HG02610 (cell line): Measurements from ENCODE around the gene MYO1B.

Source experiments
- ATAC-seq: cut with Tn5 transposase; IDR thresholded peaks from one replicate; pipeline ENCODE4 v1.9.1; 2021; ENCODE audit warnings: mild to moderate bottlenecking, moderate library complexity; ENCODE audit not compliant: unreplicated experiment

MYO1B gene

DNA sequence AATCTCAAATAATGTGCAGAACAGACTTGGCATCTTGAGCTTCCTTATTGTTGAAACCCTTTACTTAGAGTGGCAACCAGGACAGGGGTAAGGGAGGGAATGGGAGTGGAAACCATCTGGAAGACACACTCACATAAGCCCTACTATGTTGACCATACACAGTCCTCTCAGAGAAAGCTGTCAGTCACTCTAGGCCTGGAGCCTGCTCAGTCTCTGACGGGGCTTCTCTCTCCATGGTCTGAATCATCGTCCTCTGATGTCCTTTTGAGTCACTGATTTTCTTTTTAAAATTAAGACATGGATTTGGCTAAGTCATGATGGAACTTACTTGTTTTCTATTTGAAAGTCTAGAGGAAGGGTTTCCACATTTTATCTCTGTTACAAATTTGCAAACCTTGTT is 74.0 kb downstream of the MYO1B start:
- ATAC-seq: no peak

DNA sequence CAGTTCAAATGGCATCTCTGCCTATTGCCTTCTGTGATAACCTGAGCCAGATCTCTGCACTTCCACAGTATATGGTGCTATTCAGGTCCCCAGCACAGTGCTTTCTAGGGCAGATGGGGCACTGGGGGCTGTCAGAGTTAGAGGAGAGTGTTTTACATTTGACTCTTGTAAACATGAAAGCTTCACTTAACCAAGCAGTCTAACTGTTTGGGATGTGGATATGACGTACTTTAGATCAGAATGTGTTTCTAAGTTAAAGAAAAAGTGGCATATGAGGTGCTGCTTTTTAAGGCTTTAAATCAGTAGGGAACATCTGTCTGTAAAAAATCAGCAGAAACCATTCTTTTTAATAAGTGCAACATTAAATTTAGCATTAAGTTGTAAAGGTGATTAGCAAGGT is 75.7 kb downstream of the MYO1B start:
- no peak for ATAC-seq

DNA sequence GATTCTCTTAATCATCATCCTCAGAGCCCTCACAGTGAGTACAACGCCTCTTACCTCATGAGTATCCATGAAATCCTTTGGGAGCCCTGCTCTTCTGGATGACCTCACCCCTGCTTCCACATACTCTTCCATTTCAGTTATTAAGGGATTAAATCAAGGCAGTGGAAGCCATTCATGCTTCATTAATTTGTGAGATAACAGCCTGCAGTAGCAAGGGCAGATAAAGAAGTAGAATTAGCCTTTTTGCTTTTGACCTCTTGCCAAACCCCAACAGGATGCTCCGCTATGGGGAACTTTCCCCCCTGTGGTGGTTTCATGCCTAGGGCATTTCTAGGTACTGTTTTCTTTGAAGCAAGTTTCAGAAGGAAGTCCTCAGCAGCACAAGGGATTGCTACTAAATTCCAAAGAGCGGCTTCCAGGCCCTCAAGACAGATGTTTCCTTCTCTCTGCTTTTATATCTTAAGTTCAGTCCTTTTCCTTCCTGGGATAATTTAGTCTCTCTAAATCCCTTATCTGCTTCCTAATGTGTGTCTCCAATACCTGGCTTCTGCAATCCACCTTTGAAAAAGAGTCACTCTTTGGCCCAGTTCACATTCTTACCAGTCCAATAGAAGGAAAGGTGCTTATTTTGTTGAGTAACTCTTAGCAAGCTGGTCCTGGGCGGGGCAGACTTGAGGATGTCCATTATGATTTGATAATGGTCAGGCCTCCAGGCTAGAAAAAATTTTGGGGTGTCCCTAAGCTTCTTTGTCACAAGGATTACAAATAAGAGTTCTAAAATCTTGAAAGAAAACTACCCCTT is 76.9 kb downstream of the MYO1B start:
- ATAC-seq: peak; percentile 88

DNA sequence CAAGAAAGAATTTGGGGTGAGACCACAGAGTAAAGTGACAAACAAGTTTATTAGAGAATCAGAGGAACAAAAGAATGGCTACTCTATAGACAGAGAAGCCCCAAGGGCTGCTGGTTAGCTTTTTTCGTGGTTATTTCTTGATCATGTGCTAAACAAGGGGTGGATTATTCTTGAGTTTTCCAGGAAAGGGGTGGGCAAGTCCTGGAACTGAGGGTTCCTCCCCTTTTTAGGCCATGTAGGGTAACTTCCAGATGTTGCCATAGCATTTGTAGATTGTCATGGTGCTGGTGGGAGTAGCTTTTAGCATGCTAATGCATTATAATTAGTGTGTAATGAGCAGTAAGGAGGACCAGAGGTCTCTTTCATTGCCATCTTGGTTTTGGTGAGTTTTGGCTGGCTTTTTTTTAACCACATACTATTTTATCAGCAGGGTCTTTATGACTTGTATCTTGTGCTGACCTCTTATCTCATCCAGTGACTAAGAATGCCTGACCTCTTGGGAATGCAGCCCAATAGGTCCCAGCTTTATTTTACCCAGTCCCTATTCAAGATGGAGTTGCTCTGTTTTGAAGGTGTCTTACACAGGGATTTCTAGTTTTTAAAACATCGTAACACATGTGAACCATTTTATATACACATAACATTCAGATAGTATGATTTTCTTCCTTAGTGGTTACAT is 77.8 kb downstream of the MYO1B start:
- ATAC-seq: no peak

DNA sequence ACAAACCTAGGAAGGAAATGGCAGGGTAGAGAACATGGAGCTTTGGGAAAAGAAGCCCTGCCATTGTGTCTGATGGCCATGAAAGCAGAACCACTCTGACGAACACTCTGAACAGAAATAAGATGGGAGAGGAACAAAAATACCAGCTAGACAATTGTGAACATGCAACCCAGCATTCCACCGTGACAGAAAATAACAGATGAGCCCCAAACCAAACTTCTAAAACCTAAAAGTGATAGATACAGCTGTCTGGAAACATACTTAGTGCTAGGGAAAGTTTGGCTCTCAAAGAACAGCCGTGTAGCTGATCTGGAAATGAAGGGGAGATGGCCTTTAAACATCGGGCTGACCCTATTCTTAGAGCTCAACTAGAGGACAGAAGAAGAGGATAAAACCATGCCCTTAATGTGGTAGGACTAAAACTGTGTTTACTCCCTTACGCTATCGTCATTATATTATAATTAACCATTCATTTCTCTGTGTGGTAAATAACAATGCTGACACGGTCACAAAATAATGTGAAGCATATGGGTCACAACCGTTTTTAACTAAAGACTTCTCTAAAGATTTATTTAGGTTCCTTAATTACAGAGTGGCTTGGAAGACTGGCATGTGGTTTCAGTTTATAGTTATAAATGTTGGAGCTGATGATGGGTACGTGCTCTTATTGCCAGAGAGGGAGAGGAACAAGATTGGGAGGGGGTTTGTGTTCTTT is 80.6 kb downstream of the MYO1B start:
- ATAC-seq: no peak

DNA sequence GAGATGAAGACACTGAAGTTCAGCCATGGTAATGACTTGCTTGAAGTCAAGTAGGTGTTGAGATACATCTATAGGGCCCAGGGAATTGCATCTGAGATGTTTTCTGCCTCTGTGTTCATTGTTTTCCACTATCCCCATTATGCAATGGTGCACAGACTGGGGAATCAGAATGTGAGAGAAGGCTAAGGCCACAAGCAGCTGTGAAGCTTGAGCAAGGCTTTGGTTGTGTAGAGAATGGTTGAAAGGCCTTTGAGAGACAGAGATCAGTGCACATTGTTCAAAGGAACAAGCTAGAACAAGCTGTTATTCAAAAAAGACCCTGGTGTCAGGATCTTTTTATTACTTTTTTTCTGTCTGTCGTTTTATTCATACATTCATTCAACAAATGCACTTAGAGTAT is 82.3 kb downstream of the MYO1B start:
- ATAC-seq: no peak

DNA sequence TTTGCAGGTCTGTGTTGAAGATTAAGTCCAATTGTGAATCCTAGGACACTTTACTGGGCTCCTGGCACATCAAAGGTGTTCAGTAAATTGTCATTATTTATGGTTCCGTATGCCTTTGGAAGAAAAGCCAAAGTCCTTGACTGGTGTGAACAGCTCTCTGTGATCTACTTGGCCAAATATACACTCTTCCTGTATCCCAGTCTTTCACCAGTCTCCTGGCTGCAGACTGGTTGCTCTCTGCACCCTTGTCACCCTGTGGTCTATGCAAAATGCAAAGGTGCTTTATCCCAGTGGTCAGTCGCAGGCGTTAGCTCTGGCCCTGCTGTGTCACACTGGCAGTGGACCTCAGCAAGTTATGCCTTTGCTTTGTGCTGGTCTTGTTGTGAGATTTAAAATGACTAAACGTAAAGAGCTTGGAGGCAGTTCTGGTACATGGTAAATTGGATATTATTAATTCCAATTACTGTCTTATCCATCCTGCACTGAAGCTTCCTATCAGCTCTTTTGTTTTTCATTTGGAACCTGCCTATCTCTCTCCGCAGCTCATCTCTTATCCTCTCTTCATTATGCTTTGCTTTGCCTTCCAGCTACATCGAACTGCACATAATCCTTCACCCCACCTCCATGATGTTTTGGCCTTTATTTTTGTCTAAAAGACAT is 83.1 kb downstream of the MYO1B start:
- no peak for ATAC-seq

DNA sequence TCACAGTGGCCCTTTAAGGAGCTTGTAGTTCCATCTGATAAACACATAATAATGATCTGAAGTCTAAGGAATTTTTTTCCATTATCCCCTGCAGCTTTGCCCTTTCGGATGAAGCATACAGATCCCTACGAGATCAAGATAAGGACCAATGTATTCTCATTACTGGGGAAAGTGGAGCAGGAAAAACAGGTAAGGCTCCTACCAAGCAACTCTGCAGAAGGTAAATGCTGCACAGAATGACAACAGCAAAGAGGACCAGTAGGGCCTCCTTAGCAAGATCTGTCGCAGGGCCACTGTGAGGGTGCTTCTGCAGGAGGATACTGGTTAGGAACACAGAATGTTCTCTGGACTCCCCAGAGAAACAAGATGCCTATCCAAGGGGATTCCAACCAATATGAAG is 84.6 kb downstream of the MYO1B start:
- ATAC-seq: no peak

DNA sequence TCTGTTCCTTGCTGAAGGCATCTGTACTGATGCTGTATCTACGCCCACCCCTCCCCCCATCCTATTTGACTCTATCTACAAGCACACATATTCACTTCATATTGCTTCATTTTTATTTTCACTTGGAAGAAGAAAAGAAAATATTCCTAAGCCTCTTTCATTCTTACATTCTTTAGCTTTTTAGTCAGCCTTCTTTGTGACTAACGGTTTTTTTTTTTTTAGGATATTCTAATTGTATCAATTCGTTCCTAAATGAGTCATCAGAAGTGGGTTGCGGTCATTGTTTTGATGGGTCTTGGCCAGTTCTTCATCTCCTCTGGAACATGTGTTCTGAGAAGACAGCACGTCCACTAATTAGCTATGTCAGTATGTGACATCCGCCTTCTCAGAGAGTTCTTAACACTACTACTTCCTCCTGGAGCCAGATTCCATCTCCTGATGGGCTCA is 88.7 kb downstream of the MYO1B start:
- no peak for ATAC-seq

DNA sequence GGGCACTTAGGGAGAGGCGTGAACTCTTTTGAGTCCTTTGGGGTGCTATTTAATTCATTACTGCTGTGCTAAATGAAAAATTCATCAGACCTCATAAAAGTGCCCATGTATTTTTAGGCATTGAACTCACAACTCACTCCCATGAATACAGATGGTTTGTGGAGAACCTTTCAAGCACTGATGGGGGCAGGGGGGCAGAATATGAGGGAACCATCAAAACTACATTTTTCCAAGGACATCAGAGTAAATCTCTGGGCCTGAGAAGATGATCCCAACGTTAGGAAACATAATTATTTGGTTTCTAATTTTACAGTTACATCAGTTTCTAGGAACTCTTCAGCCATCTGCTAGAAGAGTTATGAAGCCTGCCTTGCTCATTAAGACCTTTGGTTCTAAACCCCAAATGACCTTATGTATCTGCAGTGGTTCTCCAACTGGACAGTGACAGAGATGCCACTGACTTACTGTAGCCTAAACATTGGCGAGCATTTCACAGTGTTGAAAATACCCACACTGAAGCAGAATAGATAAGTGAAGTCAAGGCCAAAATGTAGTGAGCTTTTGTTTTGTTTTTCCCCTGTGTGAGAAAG is 90.8 kb downstream of the MYO1B start:
- ATAC-seq: no peak

DNA sequence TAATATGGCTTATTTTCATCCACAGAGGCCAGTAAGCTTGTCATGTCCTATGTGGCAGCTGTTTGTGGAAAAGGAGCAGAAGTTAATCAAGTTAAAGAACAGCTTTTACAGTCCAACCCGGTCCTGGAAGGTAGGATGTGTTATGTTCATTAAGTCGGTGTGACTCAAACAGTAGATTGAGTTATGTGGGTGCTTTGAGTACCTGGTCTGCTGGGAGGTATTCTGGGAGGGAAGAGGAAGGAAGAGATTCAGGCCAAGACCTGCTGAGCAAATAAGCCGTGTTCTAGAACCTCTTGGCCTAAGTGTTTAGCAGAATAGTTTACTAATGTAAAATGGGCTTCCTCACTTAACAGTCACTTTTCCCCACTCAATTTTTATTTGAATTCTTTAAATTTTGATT is 96.2 kb downstream of the MYO1B start:
- ATAC-seq: no peak

DNA sequence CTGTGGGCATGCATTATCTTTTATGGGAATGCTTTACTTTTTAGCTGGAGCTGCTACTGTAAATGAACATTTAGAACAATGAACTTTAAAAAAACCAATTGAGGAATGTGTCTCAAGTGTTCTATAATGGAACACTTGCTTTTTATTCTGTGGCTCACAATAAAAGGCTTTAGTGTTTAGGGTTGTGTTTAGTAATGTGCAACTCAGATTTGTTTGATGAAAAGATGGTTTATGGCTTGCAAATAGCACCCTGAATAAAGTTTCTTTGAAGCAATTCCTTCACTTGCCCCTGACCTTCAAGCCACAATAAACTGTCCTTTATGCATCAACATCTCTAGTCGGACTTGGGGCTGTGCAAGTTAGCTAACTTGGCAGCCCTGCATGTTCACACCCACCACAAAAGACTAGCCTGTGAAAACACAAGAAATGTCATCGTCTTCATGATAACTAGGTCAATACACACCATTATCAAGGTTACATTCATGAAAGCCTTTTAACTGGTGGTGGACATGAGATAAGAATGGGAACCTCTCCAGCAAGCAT is 98.7 kb downstream of the MYO1B start:
- ATAC-seq: no peak

DNA sequence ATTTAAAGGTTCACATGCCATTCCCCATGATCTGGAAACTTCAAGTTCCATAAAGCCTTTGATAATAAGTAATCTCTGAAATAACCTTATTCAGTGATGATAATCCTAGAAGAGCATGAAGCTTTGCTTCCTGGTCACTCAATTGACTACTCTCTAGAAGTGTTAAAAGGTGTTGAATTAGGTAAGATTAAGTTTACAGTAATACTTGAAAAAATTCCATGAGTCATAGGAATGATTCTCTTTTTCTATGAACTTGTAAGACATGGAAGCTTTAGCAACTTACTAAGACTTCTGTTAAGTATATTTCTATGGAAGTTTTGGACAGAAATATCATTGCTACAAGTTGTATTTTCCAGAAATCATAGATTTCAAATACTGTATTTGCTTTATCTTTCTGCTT is 100.6 kb downstream of the MYO1B start:
- no peak for ATAC-seq

DNA sequence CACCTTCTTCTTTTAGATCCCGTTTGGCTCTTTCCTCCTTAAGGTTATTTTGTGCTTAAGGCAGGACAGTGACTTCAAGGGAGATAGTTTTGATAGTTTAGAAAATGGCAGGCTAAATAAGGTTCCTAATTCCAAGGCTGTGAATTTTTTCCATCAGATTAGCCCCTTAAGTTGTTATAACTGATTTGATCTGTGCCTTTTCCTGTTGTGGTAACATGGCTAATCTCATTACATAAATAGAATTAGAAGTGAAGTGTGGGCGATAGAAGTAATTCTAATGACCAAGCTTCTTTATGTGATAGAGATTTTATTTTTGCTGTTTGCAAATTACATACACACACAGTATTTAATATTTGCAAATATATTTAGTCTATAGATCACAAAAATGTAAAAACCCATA is 102.0 kb downstream of the MYO1B start:
- no peak for ATAC-seq

DNA sequence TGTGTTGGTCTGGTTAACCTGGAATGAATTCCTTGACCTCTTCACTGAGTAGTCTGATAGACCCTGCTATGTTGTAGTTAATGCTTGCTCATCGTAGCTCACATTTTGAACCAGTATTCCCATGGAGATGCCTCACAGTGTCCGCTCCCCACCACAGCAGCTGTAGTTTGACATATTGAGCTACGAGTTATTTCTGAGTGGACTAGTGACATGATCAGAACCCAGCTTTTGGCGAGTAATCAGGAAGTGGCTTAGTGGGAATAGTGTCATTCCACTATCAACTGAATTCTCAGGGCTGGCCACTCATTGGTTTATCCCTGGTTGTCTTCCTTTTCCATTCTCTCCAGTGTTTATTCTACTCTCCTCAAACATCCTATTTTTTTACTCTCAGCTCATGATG is 102.7 kb downstream of the MYO1B start:
- ATAC-seq: no peak

DNA sequence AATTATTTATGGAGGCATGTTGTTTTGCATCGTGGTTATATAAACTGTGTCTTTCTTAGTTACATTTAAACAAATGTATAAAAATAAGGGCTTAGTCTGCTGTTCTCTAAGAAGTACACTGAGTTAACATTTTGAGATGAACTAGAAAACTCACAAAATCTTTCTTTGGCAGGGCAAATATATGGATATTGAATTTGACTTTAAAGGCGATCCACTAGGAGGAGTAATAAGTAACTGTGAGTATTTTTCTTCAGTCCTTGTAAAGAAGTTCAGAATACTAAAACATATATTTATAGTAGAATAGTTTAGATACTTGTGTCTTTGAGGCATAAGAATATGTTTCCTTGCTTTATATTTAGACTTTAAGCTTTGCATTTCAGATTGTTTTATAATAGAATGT is 104.8 kb downstream of the MYO1B start:
- ATAC-seq: no peak

DNA sequence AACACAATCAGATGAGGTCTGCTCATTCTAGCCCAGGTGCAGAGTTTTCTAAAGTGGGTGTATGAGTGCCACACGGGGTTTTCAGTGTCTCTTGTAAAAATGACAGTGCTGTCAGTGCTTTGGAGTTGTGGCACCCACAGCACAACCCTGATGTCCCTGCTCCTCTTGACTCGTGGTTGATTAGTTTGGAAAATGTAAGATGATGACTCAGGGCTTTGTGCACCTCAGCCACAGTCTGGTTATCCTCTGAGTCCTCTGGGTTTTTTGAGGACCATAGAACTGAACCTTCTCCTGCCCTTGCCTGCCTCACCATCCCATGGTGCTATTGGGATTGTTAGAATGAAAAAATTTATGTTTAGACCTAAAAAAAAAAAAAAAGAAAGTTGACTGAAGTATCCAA is 105.6 kb downstream of the MYO1B start:
- ATAC-seq: no peak

DNA sequence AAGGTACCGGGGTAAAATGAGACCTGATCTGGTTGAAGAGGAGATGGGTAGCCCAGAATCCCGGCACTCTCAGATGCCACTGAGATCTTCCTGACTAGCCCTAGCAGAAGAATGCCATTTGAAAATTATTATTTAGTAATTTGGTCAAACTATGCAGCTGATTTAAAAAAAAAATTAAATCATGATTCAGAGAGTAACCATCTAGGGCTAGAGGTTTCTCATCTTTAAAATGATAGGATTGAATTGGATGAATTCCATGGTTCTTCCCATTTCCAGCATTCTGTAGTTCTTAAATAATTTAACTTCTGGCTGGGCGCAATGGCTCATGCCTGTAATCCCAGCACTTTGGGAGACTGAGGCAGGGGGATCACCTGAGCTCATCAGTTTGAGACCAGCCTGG is 106.1 kb downstream of the MYO1B start:
- ATAC-seq: no peak

DNA sequence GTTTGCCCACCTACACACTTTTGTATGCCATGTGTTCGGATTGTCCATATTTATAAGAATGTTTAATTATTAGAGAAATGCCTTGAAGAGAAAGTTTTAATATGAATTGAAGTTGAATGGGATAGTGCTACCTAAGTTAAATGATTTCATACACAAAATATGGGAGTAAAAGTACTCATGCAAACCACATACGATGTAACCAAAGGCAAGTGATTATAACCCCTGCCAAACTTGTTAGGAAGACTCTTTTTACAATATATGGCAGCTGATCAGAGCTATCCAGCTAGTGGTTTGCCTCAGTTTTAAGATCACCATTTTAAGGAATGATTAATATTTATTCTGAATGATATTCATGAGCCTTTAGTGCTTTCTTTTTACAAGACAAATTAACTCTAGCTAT is 106.7 kb downstream of the MYO1B start:
- no peak for ATAC-seq

DNA sequence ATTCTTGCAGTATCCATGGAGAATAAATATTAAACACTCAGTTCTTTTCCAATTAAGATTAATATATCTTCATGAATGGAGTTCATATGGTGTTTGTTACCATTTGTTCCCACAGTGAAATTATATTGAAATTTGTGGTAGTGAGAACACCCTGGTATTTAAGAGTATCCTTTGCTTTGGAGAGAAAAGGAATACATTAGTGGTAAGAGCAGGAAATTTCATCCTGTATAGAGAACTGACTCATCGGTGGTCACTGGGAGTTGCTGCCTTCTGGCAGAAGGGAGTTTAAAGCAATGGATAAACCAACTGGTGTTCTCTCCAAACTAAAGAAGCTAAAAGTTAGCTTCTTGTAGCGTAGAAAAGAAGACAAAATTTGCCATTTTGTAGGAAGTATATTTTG is 107.3 kb downstream of the MYO1B start:
- no peak for ATAC-seq
